ENCODE data around the gene CYP11A1. TPM values are rescaled to one million over a fixed set of nuclear protein-coding genes. Genes with fewer than 3 reads are reported as not detected.

The CYP11A1 gene
- total RNA-seq, 2 experiments from 2014 or later: 0.29 to 0.31 TPM

- H3K4me1 Mint-ChIP-seq (ENCODE audit: low read depth): peaks cover 2% of the 10 kb centered on the region
These were observed 33.8 kb downstream of the CYP11A1 start for GRCh38 chr15:74333662-74334061.

GRCh38 chr15:74333093-74333492 lies 34.4 kb downstream of the CYP11A1 start:
- Mint-ChIP-seq H3K27me3 (no peaks in the 10 kb centered on the region), H3K27ac (no peak overlapping the region), H3K4me1 (ENCODE audit: low read depth) (peaks cover 8% of the 10 kb centered on the region), H3K9me3 (no peaks in the 10 kb centered on the region), H3K36me3 (ENCODE audit: low read depth) (no peaks in the 10 kb centered on the region), H3K4me3 (no peak overlapping the region)
- ATAC-seq: no peak
- POLR2A ChIA-PET: no interaction called here
- no peak for DNase-seq
- no peak for TF ChIP-seq CTCF (IDR thresholded peaks at IDR 0.05)
- CTCF ChIA-PET: no interaction called here
- intact Hi-C loops (cut with micrococcal nuclease): no loop called here

More at GRCh38 chr15:74333662-74334061, 33.8 kb downstream of the CYP11A1 start:
- intact Hi-C loops (cut with micrococcal nuclease): no loop called here
- POLR2A ChIA-PET: no interaction called here
- DNase-seq: no peak
- no peak for TF ChIP-seq CTCF (IDR thresholded peaks at IDR 0.05)
- ATAC-seq: no peak
- no peak overlapping the region for H3K4me3 Mint-ChIP-seq
- no peak overlapping the region for H3K27ac Mint-ChIP-seq
- no peaks in the 10 kb centered on the region for H3K9me3 Mint-ChIP-seq
- CTCF ChIA-PET: no interaction called here
- H3K27me3 Mint-ChIP-seq: no peaks in the 10 kb centered on the region
- no peaks in the 10 kb centered on the region for H3K36me3 Mint-ChIP-seq (ENCODE audit: low read depth)

DNA sequence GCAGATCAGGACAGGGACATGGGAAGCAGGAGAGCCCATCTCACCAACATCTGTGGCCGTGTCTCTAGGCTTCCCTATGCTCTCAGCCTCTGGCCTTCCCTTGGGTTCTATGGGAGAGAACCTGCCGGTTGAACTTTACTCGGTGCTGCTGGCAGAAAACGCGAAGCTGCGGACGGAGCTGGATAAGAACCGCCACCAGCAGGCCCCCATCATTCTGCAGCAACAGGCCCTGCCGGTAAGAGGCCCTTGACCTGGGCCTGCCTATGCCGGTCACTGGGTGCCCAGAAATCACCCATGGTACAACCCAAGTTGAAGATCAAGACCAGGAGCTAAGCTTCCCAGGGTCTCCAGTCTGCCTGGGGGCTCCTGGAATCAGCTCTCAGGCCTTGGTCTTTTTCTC lies 34.8 kb downstream of the CYP11A1 start:
- ChIA-PET CTCF (no interaction called here), POLR2A (no interaction called here)
- H3K4me1 Mint-ChIP-seq (ENCODE audit: low read depth): peaks cover 12% of the 10 kb centered on the region
- intact Hi-C loops (cut with micrococcal nuclease): no loop called here
- H3K4me3 Mint-ChIP-seq: no peak overlapping the region
- H3K36me3 Mint-ChIP-seq (ENCODE audit: low read depth): no peaks in the 10 kb centered on the region
- TF ChIP-seq CTCF (IDR thresholded peaks at IDR 0.05): no peak
- H3K27ac Mint-ChIP-seq: no peak overlapping the region
- H3K9me3 Mint-ChIP-seq: no peaks in the 10 kb centered on the region
- DNase-seq (no peak), ATAC-seq (no peak)
- no peaks in the 10 kb centered on the region for H3K27me3 Mint-ChIP-seq

- DNase-seq (no peak), ATAC-seq (no peak)
- Mint-ChIP-seq H3K27ac (no peak overlapping the region), H3K4me3 (no peak overlapping the region), H3K9me3 (no peaks in the 10 kb centered on the region), H3K27me3 (no peaks in the 10 kb centered on the region), H3K36me3 (ENCODE audit: low read depth) (no peaks in the 10 kb centered on the region), H3K4me1 (ENCODE audit: low read depth) (peaks cover 12% of the 10 kb centered on the region)
- intact Hi-C loops (cut with micrococcal nuclease): no loop called here
- POLR2A ChIA-PET: no interaction called here
- CTCF ChIA-PET: interaction anchor here (1.3 kb wide), 1 partner anchor 10 kb away, joined by 3 read pairs; no protein-coding TSS in a partner anchor
- no peak for TF ChIP-seq CTCF (IDR thresholded peaks at IDR 0.05)
These were observed 35.4 kb downstream of the CYP11A1 start for GRCh38 chr15:74332011-74332410.

DNA sequence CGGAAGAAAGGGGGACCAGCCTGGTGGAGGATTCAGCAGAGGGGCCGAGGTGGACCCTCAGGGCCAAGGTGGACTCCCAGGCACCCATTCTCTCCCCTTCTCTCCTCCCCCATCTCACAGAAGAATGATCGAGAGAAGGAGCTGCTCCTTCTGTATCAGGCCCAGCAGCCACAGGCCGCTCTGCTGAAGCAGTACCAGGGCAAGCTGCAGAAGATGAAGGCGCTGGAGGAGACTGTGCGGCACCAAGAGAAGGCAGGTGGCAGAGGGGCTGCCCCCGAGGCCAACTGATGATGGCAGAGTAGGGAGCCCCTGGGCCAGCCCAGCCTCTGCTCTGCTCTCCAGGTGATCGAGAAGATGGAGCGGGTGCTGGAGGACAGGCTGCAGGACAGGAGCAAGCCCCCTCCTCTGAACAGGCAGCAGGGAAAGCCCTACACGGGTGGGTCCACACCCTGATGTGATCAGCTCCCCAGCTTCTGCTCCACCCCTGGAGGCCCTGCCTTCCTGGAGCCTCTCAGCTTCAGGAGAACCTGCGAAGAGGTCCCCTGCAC lies 36.5 kb downstream of the CYP11A1 start:
- Mint-ChIP-seq H3K9me3 (no peaks in the 10 kb centered on the region), H3K27ac (no peak overlapping the region), H3K4me1 (ENCODE audit: low read depth) (peaks cover 12% of the 10 kb centered on the region), H3K36me3 (ENCODE audit: low read depth) (no peaks in the 10 kb centered on the region), H3K4me3 (no peak overlapping the region), H3K27me3 (no peaks in the 10 kb centered on the region)
- no peak for DNase-seq
- ATAC-seq: no peak
- ChIA-PET CTCF (interaction anchor here (1.0 to 1.8 kb wide), 4 partner anchors 9 to 203 kb away, joined by 3 to 11 read pairs (median 4); no protein-coding TSS in a partner anchor), POLR2A (no interaction called here)
- intact Hi-C loops (cut with micrococcal nuclease): no loop called here
- no peak for TF ChIP-seq CTCF (IDR thresholded peaks at IDR 0.05)

Data from activated CD8-positive, alpha-beta T cell treated with anti-CD3 and anti-CD28 coated beads for 36 hours (primary cell).